Measurements from ENCODE around the gene THNSL1.

The THNSL1 gene

DNA sequence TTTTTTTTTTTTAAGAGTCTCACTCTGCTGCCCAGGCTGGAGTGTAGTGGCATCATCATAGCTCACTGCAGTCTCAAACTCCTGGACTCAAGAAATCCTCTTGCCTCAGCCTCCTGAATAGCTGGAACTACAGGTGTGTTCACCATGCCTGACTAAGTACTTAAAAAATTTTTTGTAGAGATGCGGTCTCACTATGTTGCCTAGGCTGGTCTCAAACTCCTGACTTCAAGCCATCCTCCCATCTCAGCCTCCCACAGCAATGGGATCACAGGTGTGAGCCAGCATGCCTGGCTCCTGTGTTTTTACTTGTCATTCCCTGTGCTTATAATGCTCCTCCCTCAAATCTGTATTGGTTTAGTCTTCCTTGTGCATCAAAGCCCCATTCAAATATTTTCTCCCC, 46.7 kb downstream of the THNSL1 start:
- H3K4me1 Mint-ChIP-seq: peaks cover 18% of the 10 kb centered on the region
- ATAC-seq (no peak), DNase-seq (no peak)
- no peaks in the 10 kb centered on the region for H3K27me3 Mint-ChIP-seq
- peak overlapping the region in 1 of 2 donors; percentile 29 for H3K4me3 Mint-ChIP-seq
- H3K27ac Mint-ChIP-seq: peak overlapping the region in 1 of 2 donors; percentile 78
- no peaks in the 10 kb centered on the region for H3K9me3 Mint-ChIP-seq

- DNase-seq: no peak
- Mint-ChIP-seq H3K27ac (peak overlapping the region in 1 of 2 donors; percentile 78), H3K4me1 (peaks cover 18% of the 10 kb centered on the region), H3K9me3 (no peaks in the 10 kb centered on the region), H3K27me3 (no peaks in the 10 kb centered on the region), H3K4me3 (peak overlapping the region in 1 of 2 donors; percentile 29)
- ATAC-seq: no peak
Measured at GRCh38 chr10:25063644-25064043, 47.2 kb downstream of the THNSL1 start.

DNA sequence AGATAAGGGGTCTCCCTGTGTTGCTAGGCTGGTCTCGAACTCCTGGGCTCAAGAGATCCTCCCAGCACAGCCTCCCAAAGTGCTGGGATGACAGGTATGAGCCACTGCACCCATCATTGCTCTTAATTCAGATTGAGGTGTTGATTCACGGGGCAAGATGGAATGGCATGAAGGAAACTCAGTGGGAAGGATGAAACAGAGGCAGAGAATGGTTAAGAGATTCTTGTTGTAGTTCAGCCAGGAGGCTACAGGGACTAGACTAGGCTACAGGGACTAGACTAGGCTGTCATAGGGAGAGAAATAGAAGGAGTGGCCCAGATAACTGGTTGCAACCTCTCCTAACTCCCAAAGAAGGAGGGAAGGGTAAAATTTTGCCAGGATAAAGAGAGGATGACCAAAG, 48.0 kb downstream of the THNSL1 start:
- no peaks in the 10 kb centered on the region for H3K9me3 Mint-ChIP-seq
- peaks cover 18% of the 10 kb centered on the region for H3K4me1 Mint-ChIP-seq
- H3K27ac Mint-ChIP-seq: no peak overlapping the region
- DNase-seq (no peak), ATAC-seq (no peak)
- no peaks in the 10 kb centered on the region for H3K27me3 Mint-ChIP-seq
- no peak overlapping the region for H3K4me3 Mint-ChIP-seq

GRCh38 chr10:25065761-25066476, 49.5 kb downstream of the THNSL1 start:
- DNase-seq: no peak
- Mint-ChIP-seq H3K9me3 (no peaks in the 10 kb centered on the region), H3K4me3 (no peak overlapping the region)

GRCh38 chr10:25068152-25069058, 52.0 kb downstream of the THNSL1 start:
- peaks cover 4% of the 10 kb centered on the region for H3K4me1 Mint-ChIP-seq

More at GRCh38 chr10:25065761-25066476, 49.5 kb downstream of the THNSL1 start:
- Mint-ChIP-seq H3K27ac (no peak overlapping the region), H3K4me1 (peaks cover 18% of the 10 kb centered on the region), H3K27me3 (no peaks in the 10 kb centered on the region)
- ATAC-seq: no peak

DNA sequence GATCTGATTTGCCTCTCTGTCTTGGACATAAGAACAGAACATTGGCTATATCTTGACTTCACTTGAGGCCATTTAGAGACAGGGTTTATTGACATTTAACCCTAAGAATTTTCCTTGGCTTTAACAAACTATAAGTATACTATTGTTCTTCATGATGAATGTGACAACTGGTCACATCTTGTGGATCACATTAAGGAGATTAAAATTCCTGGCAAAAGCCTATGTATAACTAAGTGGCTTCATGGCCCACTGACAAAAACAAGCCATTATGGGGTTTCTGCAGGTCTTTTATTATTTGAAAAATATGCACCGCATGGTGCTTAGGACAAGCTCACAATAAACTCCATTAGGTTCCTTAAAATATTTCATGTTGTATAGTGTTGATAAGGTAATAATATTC, 54.8 kb downstream of the THNSL1 start:
- Mint-ChIP-seq H3K9me3 (no peaks in the 10 kb centered on the region), H3K4me3 (no peak overlapping the region), H3K27me3 (no peaks in the 10 kb centered on the region), H3K4me1 (no peaks in the 10 kb centered on the region), H3K27ac (no peak overlapping the region)
- ATAC-seq (no peak), DNase-seq (no peak)

More at GRCh38 chr10:25068152-25069058, 52.0 kb downstream of the THNSL1 start:
- Mint-ChIP-seq H3K9me3 (no peaks in the 10 kb centered on the region), H3K27me3 (no peaks in the 10 kb centered on the region), H3K27ac (no peak overlapping the region), H3K4me3 (no peak overlapping the region)
- DNase-seq (no peak), ATAC-seq (no peak)

- Mint-ChIP-seq H3K27ac (no peak overlapping the region), H3K4me3 (no peak overlapping the region), H3K4me1 (no peaks in the 10 kb centered on the region), H3K9me3 (no peaks in the 10 kb centered on the region), H3K27me3 (no peaks in the 10 kb centered on the region)
- DNase-seq (no peak), ATAC-seq (no peak)
Measured at GRCh38 chr10:25072786-25073185, 56.4 kb downstream of the THNSL1 start.

GRCh38 chr10:25075825-25076224, 59.4 kb downstream of the THNSL1 start:
- Mint-ChIP-seq H3K4me1 (peaks cover 8% of the 10 kb centered on the region), H3K9me3 (no peaks in the 10 kb centered on the region), H3K27me3 (no peaks in the 10 kb centered on the region), H3K4me3 (no peak overlapping the region), H3K27ac (no peak overlapping the region)
- ATAC-seq (no peak), DNase-seq (no peak)
